ENCODE data around the gene CIB1.

- no peak for TF ChIP-seq CTCF (IDR thresholded peaks at IDR 0.05)
- TF ChIP-seq POLR2AphosphoS5 (IDR thresholded peaks at IDR 0.05; ENCODE audit: insufficient read depth in 1 of 2, low read depth in 1 of 2): no peak
- no peak for TF ChIP-seq POLR2A (IDR thresholded peaks at IDR 0.05)
These were observed 34.7 kb upstream of the CIB1 start for GRCh38 chr15:90268415-90268814.

Measured in vagina (tissue), 2 donors.